ENCODE data around the gene RIF1. TPM values are rescaled to one million over a fixed set of nuclear protein-coding genes. Genes with fewer than 3 reads are reported as not detected.

The RIF1 gene
- total RNA-seq, 1 donor, result 48.5 TPM

- peak; percentile 84 for DNase-seq (ENCODE audit: insufficient read length, low spot score, missing footprints)
- TF ChIP-seq, protein P1, sequence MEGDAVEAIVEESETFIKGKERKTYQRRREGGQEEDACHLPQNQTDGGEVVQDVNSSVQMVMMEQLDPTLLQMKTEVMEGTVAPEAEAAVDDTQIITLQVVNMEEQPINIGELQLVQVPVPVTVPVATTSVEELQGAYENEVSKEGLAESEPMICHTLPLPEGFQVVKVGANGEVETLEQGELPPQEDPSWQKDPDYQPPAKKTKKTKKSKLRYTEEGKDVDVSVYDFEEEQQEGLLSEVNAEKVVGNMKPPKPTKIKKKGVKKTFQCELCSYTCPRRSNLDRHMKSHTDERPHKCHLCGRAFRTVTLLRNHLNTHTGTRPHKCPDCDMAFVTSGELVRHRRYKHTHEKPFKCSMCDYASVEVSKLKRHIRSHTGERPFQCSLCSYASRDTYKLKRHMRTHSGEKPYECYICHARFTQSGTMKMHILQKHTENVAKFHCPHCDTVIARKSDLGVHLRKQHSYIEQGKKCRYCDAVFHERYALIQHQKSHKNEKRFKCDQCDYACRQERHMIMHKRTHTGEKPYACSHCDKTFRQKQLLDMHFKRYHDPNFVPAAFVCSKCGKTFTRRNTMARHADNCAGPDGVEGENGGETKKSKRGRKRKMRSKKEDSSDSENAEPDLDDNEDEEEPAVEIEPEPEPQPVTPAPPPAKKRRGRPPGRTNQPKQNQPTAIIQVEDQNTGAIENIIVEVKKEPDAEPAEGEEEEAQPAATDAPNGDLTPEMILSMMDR (IDR thresholded peaks at IDR 0.05; ENCODE audit: extremely low read depth, low read depth, low read length), result no peak
- Histone ChIP-seq H3K4me3 (ENCODE audit: insufficient read depth, low read length) (no peak overlapping the region), H3K4me2 (ENCODE audit: insufficient read depth, low read length) (peak overlapping the region; percentile 56), H3K27ac (ENCODE audit: low read depth, low read length) (peak overlapping the region; percentile 66), H3K27me3 (ENCODE audit: insufficient read depth, low read length) (no peaks in the 10 kb centered on the region), H3K9me3 (ENCODE audit: low read depth, low read length) (no peaks in the 10 kb centered on the region), H2AFZ (ENCODE audit: low read length) (no peak overlapping the region), H3K36me3 (ENCODE audit: insufficient read depth, low read length) (no peaks in the 10 kb centered on the region), H3K79me2 (ENCODE audit: insufficient read depth, low read length) (no peaks in the 10 kb centered on the region), H3K4me1 (ENCODE audit: insufficient read depth, low read length) (peaks cover 8% of the 10 kb centered on the region), H4K20me1 (ENCODE audit: insufficient read depth, low read length) (no peaks in the 10 kb centered on the region)
These were observed 35.3 kb upstream of the RIF1 start for GRCh38 chr2:151374436-151374835.

- TF ChIP-seq, protein P1 (IDR thresholded peaks at IDR 0.05; ENCODE audit: extremely low read depth, low read depth, low read length), result no peak
- Histone ChIP-seq H3K4me3 (ENCODE audit: insufficient read depth, low read length) (no peak overlapping the region), H3K79me2 (ENCODE audit: insufficient read depth, low read length) (no peaks in the 10 kb centered on the region), H3K27ac (ENCODE audit: low read depth, low read length) (no peak overlapping the region), H3K9me3 (ENCODE audit: low read depth, low read length) (no peaks in the 10 kb centered on the region), H3K27me3 (ENCODE audit: insufficient read depth, low read length) (no peaks in the 10 kb centered on the region), H2AFZ (ENCODE audit: low read length) (peak overlapping the region; percentile 40), H4K20me1 (ENCODE audit: insufficient read depth, low read length) (no peaks in the 10 kb centered on the region), H3K4me1 (ENCODE audit: insufficient read depth, low read length) (peaks cover 6% of the 10 kb centered on the region), H3K4me2 (ENCODE audit: insufficient read depth, low read length) (no peak overlapping the region), H3K36me3 (ENCODE audit: insufficient read depth, low read length) (no peaks in the 10 kb centered on the region)
- DNase-seq (ENCODE audit: insufficient read length, low spot score, missing footprints), result no peak
These were observed 30.5 kb upstream of the RIF1 start for GRCh38 chr2:151379169-151379568.

DNA sequence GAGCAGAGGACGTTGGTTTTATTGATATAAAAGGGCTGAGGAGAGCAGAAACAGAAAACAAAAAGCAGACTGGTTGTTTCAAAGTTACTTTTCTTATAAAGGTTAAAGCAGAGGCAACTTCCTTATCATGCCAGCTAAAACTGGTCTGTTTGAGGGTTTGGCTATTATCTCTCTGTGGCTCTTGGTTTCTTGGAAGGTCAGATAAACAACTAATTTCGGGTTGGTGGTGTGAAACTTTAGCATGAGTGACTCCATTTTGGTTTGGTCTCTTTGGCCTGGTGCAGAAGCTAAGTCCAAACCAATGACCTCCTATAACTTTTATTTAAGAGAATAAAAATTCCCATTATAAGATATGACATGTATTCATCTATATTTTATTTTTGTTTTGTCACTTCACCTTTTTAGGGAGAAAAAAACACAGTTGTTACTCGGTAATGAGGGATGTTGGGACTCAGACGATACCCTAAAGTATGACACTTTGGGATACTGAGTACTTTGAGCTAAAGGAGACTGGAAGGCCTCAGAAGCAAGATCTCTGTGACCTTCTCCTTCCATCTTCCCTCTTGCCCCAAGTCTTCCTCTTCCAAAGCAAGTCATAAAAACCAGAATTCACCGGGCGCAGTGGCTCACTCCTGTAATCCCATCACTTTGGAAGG is 29.0 kb upstream of the RIF1 start:
- DNase-seq (ENCODE audit: insufficient read length, low spot score, missing footprints), result peak; percentile 5
- TF ChIP-seq, protein P1 (IDR thresholded peaks at IDR 0.05; ENCODE audit: extremely low read depth, low read depth, low read length), result no peak
- no peaks in the 10 kb centered on the region for H3K9me3 ChIP-seq (ENCODE audit: low read depth, low read length)
- H3K36me3 ChIP-seq (ENCODE audit: insufficient read depth, low read length), result no peaks in the 10 kb centered on the region
- H3K4me3 ChIP-seq (ENCODE audit: insufficient read depth, low read length), result no peak overlapping the region
- peaks cover 4% of the 10 kb centered on the region for H3K4me1 ChIP-seq (ENCODE audit: insufficient read depth, low read length)
- H3K27ac ChIP-seq (ENCODE audit: low read depth, low read length), result no peak overlapping the region
- H3K27me3 ChIP-seq (ENCODE audit: insufficient read depth, low read length), result no peaks in the 10 kb centered on the region
- H2AFZ ChIP-seq (ENCODE audit: low read length), result no peak overlapping the region
- H3K79me2 ChIP-seq (ENCODE audit: insufficient read depth, low read length), result no peaks in the 10 kb centered on the region
- no peaks in the 10 kb centered on the region for H4K20me1 ChIP-seq (ENCODE audit: insufficient read depth, low read length)
- no peak overlapping the region for H3K4me2 ChIP-seq (ENCODE audit: insufficient read depth, low read length)

DNA sequence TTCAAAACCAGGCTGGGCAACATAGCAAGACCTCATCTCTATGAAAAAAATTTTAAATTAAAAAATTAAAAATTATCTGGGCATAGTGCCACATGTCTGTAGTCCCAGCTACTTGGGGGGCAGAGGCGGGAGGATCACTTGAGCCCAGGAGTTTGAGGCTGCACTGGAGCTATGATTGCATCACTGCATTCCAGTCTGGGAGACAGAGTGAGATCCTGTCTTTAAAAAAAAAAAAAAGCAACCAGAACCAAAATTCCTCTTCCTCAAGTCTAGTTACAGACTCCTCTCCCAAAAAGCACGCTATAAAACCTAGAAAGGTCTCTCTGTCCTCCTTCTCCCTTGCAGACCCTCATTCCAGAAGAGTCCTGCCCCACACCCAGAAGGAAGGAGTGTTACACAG is 28.4 kb upstream of the RIF1 start:
- H3K36me3 ChIP-seq (ENCODE audit: insufficient read depth, low read length), result no peaks in the 10 kb centered on the region
- H3K4me2 ChIP-seq (ENCODE audit: insufficient read depth, low read length), result no peak overlapping the region
- peak; percentile 29 for DNase-seq (ENCODE audit: insufficient read length, low spot score, missing footprints)
- H3K27me3 ChIP-seq (ENCODE audit: insufficient read depth, low read length), result no peaks in the 10 kb centered on the region
- H3K4me1 ChIP-seq (ENCODE audit: insufficient read depth, low read length), result peaks cover 4% of the 10 kb centered on the region
- H3K4me3 ChIP-seq (ENCODE audit: insufficient read depth, low read length), result no peak overlapping the region
- TF ChIP-seq, protein P1 (IDR thresholded peaks at IDR 0.05; ENCODE audit: extremely low read depth, low read depth, low read length), result no peak
- peak overlapping the region; percentile 54 for H3K27ac ChIP-seq (ENCODE audit: low read depth, low read length)
- H3K79me2 ChIP-seq (ENCODE audit: insufficient read depth, low read length), result no peaks in the 10 kb centered on the region
- no peaks in the 10 kb centered on the region for H3K9me3 ChIP-seq (ENCODE audit: low read depth, low read length)
- no peaks in the 10 kb centered on the region for H4K20me1 ChIP-seq (ENCODE audit: insufficient read depth, low read length)
- peak overlapping the region; percentile 87 for H2AFZ ChIP-seq (ENCODE audit: low read length)
